AG09319 (cell line): ENCODE data around the gene FNDC11.
"Not testable (repeated sequence)": the region's sequence is repeated elsewhere in the genome, so short reads cannot be mapped to it uniquely, and the experiment has no call there.

ENCODE experiments used
- DNase-seq: peaks from one replicate; pipeline ENCODE4 v3.0.0-alpha.2; 2010; ENCODE audit warnings: low read depth; ENCODE audit errors: extremely low read depth
- TF ChIP-seq, protein P1 (sequence below): IDR thresholded peaks from 2 replicates; pipeline ENCODE4 v1.5.1; 2011; ENCODE audit warnings: low read depth, mild to moderate bottlenecking, inconsistent platforms, low read length, moderate library complexity

The FNDC11 gene

DNA sequence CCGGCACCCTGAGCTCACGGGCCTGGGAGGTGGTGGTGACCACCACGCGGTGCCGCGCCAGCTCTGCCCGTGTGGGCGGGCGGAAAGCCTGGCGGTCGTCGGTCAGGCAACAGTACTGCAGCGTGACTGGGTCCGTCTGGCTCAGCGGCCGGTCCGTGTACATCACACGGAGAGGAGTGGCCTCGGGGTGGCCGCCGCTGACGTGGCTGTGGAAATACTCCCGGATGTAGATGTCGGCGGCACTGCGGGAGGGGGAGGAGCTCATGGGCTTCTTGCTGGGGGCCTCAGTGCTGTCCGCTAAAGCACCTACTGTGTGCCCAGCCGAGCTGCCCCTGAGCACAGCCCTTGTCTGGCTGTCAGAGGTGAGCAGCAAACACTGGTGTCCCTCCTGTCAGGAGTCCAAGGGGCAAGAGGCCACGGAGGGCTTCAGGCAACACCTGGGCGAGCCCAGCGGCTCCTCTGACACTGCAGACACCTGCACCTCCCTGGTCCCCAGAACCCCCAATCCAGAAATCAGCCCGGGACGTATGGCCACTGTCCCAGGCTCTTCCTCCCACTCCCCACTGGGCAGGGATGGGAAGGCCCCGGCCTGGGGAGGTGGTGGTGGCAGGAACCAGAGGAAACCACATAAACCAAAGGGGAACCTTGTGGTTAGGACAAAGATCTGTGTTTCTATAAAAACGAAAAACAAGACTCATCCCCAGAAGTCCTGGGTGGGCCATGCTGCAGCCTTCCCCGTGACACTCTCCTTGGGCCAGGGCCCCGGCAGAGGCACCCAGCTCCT, 13.6 kb downstream of the FNDC11 start:
- DNase-seq: no peak
- TF ChIP-seq, protein P1, sequence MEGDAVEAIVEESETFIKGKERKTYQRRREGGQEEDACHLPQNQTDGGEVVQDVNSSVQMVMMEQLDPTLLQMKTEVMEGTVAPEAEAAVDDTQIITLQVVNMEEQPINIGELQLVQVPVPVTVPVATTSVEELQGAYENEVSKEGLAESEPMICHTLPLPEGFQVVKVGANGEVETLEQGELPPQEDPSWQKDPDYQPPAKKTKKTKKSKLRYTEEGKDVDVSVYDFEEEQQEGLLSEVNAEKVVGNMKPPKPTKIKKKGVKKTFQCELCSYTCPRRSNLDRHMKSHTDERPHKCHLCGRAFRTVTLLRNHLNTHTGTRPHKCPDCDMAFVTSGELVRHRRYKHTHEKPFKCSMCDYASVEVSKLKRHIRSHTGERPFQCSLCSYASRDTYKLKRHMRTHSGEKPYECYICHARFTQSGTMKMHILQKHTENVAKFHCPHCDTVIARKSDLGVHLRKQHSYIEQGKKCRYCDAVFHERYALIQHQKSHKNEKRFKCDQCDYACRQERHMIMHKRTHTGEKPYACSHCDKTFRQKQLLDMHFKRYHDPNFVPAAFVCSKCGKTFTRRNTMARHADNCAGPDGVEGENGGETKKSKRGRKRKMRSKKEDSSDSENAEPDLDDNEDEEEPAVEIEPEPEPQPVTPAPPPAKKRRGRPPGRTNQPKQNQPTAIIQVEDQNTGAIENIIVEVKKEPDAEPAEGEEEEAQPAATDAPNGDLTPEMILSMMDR: no peak

DNA sequence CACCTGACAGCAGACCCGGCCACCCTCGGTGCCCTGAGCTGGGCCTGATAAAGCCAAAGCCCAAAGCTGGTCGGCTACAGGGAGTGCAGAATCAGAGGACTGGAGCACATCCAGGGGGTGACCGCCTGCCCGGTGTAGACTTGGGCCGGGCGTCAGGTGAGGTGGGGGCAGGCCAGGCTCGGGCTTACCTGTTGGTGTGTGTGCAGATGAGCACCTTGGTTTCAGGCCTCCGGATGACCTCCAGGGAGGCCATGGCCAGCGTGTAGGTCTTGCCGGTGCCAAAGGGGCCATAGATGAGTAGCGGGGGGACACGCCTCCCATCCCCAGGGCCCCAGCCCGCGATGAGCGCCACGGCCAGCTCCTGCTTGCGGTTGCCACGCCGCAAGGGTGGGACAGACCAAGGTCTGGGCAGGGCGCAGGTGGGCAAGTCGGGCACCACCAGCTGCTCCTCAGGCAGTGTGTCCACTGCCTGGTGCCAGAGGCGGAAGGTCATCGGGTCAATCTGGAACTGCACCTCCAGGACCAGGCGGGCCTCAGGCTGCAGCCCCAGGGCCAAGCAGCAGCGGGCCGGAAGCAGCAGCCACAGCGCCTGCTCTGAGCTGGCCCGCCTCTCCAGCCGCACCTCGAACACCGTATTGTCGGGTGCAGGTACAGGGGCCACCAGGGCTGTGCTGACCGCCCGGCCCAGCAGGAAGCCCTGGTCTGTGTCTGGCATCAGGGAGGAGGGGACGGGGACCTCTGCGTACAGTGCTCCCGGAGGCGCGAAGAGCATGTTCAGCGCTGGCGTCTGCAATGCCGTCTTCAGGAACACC, 14.4 kb downstream of the FNDC11 start:
- no peak for DNase-seq
- TF ChIP-seq, protein P1: no peak

DNA sequence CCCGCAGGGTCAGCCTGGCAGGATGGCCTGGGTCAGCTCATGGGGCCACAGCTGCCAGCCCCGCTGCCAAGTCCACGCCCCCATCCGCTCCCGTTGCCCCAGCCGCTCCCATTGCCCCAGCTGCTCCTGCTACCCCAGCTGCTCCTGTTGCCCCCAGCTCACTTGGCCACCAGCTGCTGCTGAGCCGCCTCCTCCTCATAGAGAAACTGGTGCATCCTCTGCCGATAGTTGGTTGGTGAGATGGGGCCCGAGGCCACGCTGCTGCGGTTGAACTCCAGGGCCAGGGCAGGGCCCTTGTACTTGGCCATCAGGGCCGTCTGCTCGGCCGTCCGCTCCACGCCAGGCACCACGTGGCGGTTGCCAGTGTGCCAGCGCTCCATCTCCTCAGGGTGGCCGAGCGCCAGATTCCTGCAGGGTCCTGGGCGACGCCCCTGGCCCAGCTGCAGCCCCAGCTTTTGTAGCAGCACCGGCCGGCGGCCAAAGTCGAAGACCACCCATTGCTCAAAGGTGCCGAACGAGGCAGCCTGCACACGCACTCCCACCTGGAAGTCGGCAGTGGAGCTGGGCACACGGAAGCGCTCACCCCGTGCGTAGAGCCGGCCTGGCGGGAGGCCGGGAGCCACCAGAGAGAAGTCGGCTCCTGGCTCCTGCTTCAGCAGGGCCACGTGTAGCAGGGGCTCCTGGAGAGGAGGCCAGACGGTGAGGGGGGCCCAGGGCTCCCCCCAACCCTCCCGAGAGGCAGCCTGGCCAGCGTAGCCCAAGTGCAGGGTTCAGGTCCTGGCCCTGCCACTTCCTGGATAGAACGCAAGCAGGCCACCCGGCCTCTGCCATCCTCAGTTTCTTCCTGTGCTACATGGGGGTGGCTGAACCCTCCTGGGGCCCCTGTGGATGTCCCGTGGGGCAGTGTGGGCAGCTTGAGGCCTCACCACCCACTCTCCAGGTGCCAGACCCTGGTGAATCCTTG, 15.3 kb downstream of the FNDC11 start:
- DNase-seq: no peak

DNA sequence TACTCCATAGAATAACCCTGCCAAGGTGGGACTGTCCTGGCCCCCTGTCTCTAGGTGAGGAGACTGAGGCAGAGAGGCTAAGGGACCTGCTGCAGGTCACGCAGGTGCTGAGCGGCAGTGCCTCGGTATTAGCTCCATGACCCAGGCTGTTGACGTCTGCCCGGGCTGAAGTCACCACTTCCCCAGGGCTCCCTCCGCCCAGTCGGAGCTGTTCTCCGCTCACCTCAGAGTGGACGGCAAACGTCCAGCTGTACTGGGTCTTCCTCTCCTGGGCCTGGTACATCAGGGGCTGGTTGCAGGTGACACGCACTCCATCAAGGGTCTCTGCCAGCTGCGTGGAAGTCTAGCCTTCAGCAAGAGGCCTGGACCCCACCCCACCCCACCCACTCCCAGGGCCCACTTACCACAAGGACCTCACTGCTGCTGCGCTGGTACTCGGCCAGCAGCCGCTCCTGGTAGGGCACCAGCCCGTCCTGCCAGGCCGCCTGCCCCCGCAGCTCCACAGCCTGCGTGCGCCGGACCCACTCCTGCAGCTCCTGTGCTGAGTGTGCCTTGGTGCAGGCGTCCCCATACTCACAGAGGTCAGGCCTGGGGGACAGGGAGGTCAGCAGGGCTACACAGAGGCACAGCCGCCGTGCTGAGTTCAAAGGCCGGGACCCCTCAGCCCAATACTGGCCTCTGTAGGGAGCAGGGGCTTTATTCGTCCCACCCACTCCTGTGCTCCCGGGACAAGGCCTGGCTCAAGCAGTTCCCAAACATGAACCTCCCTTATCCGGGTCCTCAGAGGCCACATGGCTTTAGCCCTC, 16.5 kb downstream of the FNDC11 start:
- TF ChIP-seq, protein P1: no peak
- DNase-seq: no peak

More for the DNA sequence above, 15.3 kb downstream of the FNDC11 start:
- TF ChIP-seq, protein P1: no peak

DNA sequence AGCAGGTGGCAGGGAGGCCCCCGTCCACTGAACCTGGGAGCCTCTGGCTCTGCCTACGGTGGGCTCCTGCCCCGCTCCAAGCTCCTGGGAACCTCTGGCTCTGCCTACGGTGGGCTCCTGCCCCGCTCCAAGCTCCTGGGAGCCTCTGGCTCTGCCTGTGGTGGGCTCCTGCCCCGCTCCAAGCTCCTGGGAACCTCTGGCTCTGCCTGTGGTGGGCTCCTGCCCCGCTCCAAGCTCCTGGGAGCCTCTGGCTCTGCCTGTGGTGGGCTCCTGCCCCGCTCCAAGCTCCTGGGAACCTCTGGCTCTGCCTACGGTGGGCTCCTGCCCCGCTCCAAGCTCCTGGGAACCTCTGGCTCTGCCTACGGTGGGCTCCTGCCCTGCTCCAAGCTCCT, 17.1 kb downstream of the FNDC11 start:
- DNase-seq: not testable (repeated sequence)

DNA sequence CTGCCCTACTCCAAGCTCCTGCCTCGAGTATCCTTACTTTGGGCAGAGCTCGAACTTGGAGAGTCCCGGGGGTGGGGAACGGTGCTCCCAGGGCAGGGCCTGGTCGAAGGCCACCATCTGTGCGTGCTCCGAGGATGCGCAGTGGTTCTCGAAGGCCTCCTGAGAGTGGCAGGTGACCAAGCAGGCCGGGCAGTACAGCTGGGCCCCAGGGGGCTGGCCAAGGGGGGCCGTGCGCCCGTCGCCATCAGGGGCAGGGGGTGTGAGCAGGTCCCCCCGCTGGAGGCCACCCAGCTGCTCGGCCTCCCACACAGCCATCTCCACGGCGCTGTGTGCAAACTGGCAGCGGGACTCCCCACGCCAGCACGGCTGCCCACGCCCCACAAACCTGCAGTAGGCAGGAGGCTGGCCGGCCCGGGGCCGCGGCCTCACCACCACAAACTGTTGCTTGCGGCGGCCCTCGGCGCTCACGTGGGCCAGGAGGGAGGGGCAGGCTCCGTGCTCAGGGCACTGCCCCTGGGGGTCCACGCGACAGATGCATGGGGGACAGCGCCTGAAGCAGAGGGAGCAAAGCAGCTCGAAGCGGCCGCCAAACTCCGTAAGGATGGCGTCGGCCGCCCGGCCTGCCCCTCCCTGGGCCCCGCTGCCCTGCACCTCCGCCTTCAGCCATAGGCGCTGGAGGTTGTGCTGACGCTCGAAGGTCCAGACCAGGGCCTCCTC, 18.3 kb downstream of the FNDC11 start:
- TF ChIP-seq, protein P1: no peak
- DNase-seq: no peak
